ENCODE measurements around the gene MEDAG. TPM values are rescaled to one million over a fixed set of nuclear protein-coding genes. Genes with fewer than 3 reads are reported as not detected.

The MEDAG gene
- total and polyA plus RNA-seq, 2 experiments from 2014 or later: 1.7 to 2.0 TPM

GRCh38 chr13:30925429-30925828, 19.4 kb downstream of the MEDAG start (continued):
- TF ChIP-seq ZNF462 (CRISPR knock-in tag; IDR thresholded peaks at IDR 0.05) (no peak), CREB1 (CRISPR knock-in tag; IDR thresholded peaks at IDR 0.05; ENCODE audit: low read depth) (no peak), ZNF331 (CRISPR knock-in tag; IDR thresholded peaks at IDR 0.05; ENCODE audit: low read depth) (no peak), NANOG (IDR thresholded peaks at IDR 0.05; ENCODE audit: borderline replicate concordance) (no peak), POLR2AphosphoS5 (IDR thresholded peaks at IDR 0.05; ENCODE audit: low read depth) (no peak), STAT1 (IDR thresholded peaks at IDR 0.05; ENCODE audit: unreplicated experiment) (no peak)

GRCh38 chr13:30926781-30927180, 20.7 kb downstream of the MEDAG start:
- H3K4me1 ChIP-seq (ENCODE audit: insufficient read depth): peaks cover 4% of the 10 kb centered on the region; the same call in 1 of the 2 replicates
- no peaks in the 10 kb centered on the region; the same call in 2 of the 3 replicates for H3K9me3 Mint-ChIP-seq
- no peak overlapping the region for H2AFZ ChIP-seq
- no peak overlapping the region for H3K4me2 ChIP-seq
- no peaks in the 10 kb centered on the region for H3K9me2 ChIP-seq (ENCODE audit: insufficient read depth)
- peaks cover 10% of the 10 kb centered on the region for H3K27me3 ChIP-seq (ENCODE audit: insufficient read depth)
- no peak overlapping the region for H3K4me3 Mint-ChIP-seq
- H3K36me3 ChIP-seq (ENCODE audit: insufficient read depth): no peaks in the 10 kb centered on the region
- H3K79me2 ChIP-seq (replicated peaks; ENCODE audit: insufficient read depth): no peaks in the 10 kb centered on the region
- no peaks in the 10 kb centered on the region for H4K20me1 ChIP-seq (replicated peaks; ENCODE audit: insufficient read depth)
- H3K4me3 ChIP-seq: no peak overlapping the region
- ATAC-seq (no peak), DNase-seq (ENCODE audit: low spot score) (no peak)
- H3K27ac Mint-ChIP-seq: no peak overlapping the region
- H3K27ac ChIP-seq (ENCODE audit: low read depth): no peak overlapping the region
- no peaks in the 10 kb centered on the region for H3F3A ChIP-seq (replicated peaks; ENCODE audit: low read depth)
- no peaks in the 10 kb centered on the region for H3K36me3 Mint-ChIP-seq (ENCODE audit: low read depth)
- no peaks in the 10 kb centered on the region for H3K27me3 Mint-ChIP-seq (ENCODE audit: insufficient read depth, low read depth, poor library complexity)
- H3K4me1 Mint-ChIP-seq: peaks cover 10% of the 10 kb centered on the region
- TF ChIP-seq JUNB (IDR thresholded peaks at IDR 0.05; ENCODE audit: unreplicated experiment) (no peak), EZH2phosphoT487 (IDR thresholded peaks at IDR 0.05; ENCODE audit: unreplicated experiment) (no peak), STAT1 (IDR thresholded peaks at IDR 0.05; ENCODE audit: unreplicated experiment) (no peak), POLR2AphosphoS5 (IDR thresholded peaks at IDR 0.05; ENCODE audit: low read depth) (no peak), ZNF331 (CRISPR knock-in tag; IDR thresholded peaks at IDR 0.05; ENCODE audit: low read depth) (no peak), ETS1 (IDR thresholded peaks at IDR 0.05) (no peak)
- TF ChIP-seq, protein P1, sequence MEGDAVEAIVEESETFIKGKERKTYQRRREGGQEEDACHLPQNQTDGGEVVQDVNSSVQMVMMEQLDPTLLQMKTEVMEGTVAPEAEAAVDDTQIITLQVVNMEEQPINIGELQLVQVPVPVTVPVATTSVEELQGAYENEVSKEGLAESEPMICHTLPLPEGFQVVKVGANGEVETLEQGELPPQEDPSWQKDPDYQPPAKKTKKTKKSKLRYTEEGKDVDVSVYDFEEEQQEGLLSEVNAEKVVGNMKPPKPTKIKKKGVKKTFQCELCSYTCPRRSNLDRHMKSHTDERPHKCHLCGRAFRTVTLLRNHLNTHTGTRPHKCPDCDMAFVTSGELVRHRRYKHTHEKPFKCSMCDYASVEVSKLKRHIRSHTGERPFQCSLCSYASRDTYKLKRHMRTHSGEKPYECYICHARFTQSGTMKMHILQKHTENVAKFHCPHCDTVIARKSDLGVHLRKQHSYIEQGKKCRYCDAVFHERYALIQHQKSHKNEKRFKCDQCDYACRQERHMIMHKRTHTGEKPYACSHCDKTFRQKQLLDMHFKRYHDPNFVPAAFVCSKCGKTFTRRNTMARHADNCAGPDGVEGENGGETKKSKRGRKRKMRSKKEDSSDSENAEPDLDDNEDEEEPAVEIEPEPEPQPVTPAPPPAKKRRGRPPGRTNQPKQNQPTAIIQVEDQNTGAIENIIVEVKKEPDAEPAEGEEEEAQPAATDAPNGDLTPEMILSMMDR (conservative IDR thresholded peaks at IDR 0.05; ENCODE audit: low read depth in 2 of 2): no peak
